Spleen (tissue), 13 donors: ENCODE measurements around the gene ALG6. TPM values are rescaled to one million over a fixed set of nuclear protein-coding genes. Genes with fewer than 3 reads are reported as not detected.

ENCODE experiments used
- DNase-seq: peaks from one replicate; pipeline ENCODE4 v3.0.0-alpha.2; 2020
- H3K27ac ChIP-seq, 8 donors: fragments of 200-600 bp; sonication (generic) in 7 of 8; 1 replicate in 4 of 8; 2 replicates in 4 of 8; pipeline versions ENCODE4 v1.5.0 to v1.8.0; 2016 to 2021; ENCODE audit warnings: inconsistent platforms in 4 of 8, mild to moderate bottlenecking in 4 of 8, moderate library complexity in 1 of 8
- H3K27me3 ChIP-seq, 7 donors: fragments of 200-600 bp; sonication (generic) in 6 of 7; replicated peaks in 1 of 7; 1 replicate in 4 of 7; 2 replicates in 3 of 7; pipeline versions ENCODE4 v1.5.0 to v1.8.0; 2016 to 2021; ENCODE audit warnings: inconsistent platforms in 3 of 7, mild to moderate bottlenecking in 1 of 7
- H3K36me3 ChIP-seq, 6 donors: fragments of 200-600 bp; sonication (generic) in 5 of 6; 1 replicate in 4 of 6; 2 replicates in 2 of 6; pipeline versions ENCODE4 v1.5.0 to v1.8.0; 2016 to 2021; ENCODE audit warnings: inconsistent platforms in 2 of 6
- H3K4me1 ChIP-seq, 6 donors: fragments of 200-600 bp; sonication (generic) in 5 of 6; 1 replicate in 3 of 6; 2 replicates in 3 of 6; pipeline versions ENCODE4 v1.5.0 to v1.8.0; 2016 to 2021; ENCODE audit warnings: inconsistent platforms in 3 of 6
- H3K4me3 ChIP-seq, 8 donors: fragments of 200-600 bp; sonication (generic) in 7 of 8; 1 replicate in 4 of 8; 2 replicates in 4 of 8; pipeline versions ENCODE4 v1.5.0 to v1.8.0; 2016 to 2021; ENCODE audit warnings: inconsistent platforms in 4 of 8, mild to moderate bottlenecking in 4 of 8, moderate library complexity in 2 of 8
- H3K9me3 ChIP-seq, 8 donors: fragments of 200-600 bp; sonication (generic) in 7 of 8; 1 replicate in 4 of 8; 2 replicates in 4 of 8; pipeline versions ENCODE4 v1.5.0 to v1.8.0; 2016 to 2021; ENCODE audit warnings: inconsistent platforms in 4 of 8
- POLR2A ChIP-seq, 3 donors: fragments of 450-650 bp; IDR thresholded peaks; one replicate each; pipeline ENCODE4 v1.5.1; 2017; ENCODE audit warnings: antibody characterized with exemption in 3 of 3, mild to moderate bottlenecking in 1 of 3
- POLR2AphosphoS5 ChIP-seq, 3 donors: sonication (generic); formaldehyde crosslinking; IDR thresholded peaks; one replicate each; pipeline ENCODE4 v1.5.1; 2017; ENCODE audit warnings: antibody characterized with exemption in 3 of 3
- WGBS, 5 donors: extraction: QIAGEN DNeasy Blood & Tissue Kit in 3 of 5; methylation state at CpG; one replicate each; pipeline versions ENCODE4 v1.1.5 to v1.1.7; 2013 to 2018; 5-methylcytosine and 5-hydroxymethylcytosine counted together
- intact Hi-C: fragments of 100-400 bp; cut with DNase I; formaldehyde crosslinking; loops from one replicate; pipeline ENCODE4 v1.15.0; 2023; ENCODE audit warnings: low total_unique reads
- long read RNA-seq, 2 donors: transcript quantifications; one replicate each; lab custom pipeline, GENCODE V29; 2026
- polyA plus RNA-seq, 3 donors: library from polyadenylated mRNA; stranded (reverse); fragments of 200-250 nt; gene quantifications; one replicate each; pipeline ENCODE4 v1.2.1, GENCODE V29; 2013
- total RNA-seq, 7 donors: library from RNA; depleted of rRNA in 3 of 7; stranded (reverse); fragments of >200 nt in 3 of 7; fragmentation: NEBNext Ultra II Directional in 4 of 7; extraction: Animal tissue kit (Norgen Biotek cat#: 25700) in 4 of 7; gene quantifications; one replicate each; pipeline versions ENCODE4 v1.1.0 to v1.2.1, GENCODE V29; 2016 to 2021
- TF ChIP-seq, protein P1 (sequence below), 11 experiments: fragments of 200-600 bp in 7 of 11; fragments of 450-650 bp in 4 of 11; sonication (generic) in 4 of 11; IDR thresholded peaks in 8 of 11; conservative IDR thresholded peaks in 3 of 11; 1 replicate in 7 of 11; 2 replicates in 4 of 11; pipeline versions ENCODE4 v1.4.0 to v1.8.0; 2016 to 2021; ENCODE audit warnings: antibody characterized with exemption in 11 of 11, inconsistent platforms in 4 of 11, mild to moderate bottlenecking in 1 of 11
- donor health status: healthy with polysubstance abuse.
- donor health status: DM: no; HTN: no; CAD: no; lungs with moderate emphysema.
- donor health status: DM: no; HTN: no; CAD: no.
- donor health status: Bipolar disorder and iron deficiency.
- donor health status: healthy.
- donor health status: DM: no; HTN: no; CAD: no.
- donor health status: DM: yes; HTN: yes; CAD: no.

Gene ALG6
- total RNA-seq (10 to 100 TPM; 14.5 to 21.9 (median 18.3) TPM), polyA plus RNA-seq (10 to 100 TPM; 17.8 to 29.4 (median 20.8) TPM)
- long read RNA-seq, donor 1, partial matches to known transcripts: 0 of 1 reads
- long read RNA-seq, donor 1, other reads (novel, unspliced or antisense): 0 of 1 reads
- long read RNA-seq, donor 2: 0 reads

DNA sequence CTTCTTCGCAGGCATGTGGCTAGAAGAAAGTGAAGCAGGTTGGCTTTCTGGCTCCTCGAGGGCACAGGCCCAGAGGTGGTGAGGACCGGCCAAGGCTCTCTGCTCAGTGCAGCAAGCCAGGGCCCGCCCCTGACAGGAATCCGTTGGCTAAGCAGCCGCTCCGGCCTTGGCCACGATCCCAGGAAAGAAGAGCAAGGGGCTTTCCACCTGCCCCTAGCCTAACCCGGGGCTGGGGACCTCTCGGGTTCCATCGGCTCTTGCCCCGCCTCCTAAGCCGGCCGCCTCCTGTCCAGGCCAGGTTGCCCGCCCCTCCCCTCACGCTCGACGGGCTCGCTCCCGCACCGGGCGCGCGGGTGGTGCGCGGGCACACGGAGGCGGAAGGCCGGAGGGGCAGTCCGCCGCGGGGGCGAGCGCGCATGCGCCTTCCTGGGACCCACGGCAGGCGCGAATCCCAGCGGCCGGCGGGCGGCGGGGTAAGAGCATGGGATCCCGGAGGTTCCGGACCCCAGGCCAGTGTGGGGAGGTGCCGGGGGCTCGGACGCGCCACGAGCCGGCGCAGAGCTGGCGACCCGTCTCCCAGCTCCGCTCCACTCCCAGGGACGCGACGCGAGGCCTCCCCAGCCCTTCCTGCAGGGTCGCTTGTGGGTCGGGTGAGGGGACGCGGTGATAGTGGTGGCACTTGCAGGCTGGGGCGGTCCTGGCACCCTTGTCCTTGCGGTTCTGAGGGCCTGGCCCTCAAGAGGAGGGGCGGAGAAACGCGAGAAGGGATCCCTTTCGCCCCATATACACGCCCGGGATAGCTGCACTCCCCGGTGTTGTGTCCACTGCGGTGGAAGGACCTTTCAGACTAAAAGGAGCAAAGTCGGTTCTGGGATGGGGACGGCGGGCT is at the start of gene ALG6:
TSS of gene ALG6 (plus strand) at position 413 of the 889 bp plus-strand sequence. CDS start 3,351 bp downstream, outside the sequence.
- WGBS, 5 donors: 1 to 2% (median 1%) methylated on average over 43 to 77 of the region's 77 CpGs
- intact Hi-C loops: no loop called here
- peak within 1 kb of the TSS; percentile 82 to 98 (median 86) for H3K4me3 ChIP-seq
- peaks cover 0 to 21% (median 16%) of the 10 kb centered on the region in 6 donors for H3K36me3 ChIP-seq
- TF ChIP-seq POLR2AphosphoS5 (IDR thresholded peaks at IDR 0.05) (peak; percentile 91 to 93 (median 93)), POLR2A (IDR thresholded peaks at IDR 0.05) (peak in 1 of 3 donors; percentile 73)
- TF ChIP-seq, protein P1, sequence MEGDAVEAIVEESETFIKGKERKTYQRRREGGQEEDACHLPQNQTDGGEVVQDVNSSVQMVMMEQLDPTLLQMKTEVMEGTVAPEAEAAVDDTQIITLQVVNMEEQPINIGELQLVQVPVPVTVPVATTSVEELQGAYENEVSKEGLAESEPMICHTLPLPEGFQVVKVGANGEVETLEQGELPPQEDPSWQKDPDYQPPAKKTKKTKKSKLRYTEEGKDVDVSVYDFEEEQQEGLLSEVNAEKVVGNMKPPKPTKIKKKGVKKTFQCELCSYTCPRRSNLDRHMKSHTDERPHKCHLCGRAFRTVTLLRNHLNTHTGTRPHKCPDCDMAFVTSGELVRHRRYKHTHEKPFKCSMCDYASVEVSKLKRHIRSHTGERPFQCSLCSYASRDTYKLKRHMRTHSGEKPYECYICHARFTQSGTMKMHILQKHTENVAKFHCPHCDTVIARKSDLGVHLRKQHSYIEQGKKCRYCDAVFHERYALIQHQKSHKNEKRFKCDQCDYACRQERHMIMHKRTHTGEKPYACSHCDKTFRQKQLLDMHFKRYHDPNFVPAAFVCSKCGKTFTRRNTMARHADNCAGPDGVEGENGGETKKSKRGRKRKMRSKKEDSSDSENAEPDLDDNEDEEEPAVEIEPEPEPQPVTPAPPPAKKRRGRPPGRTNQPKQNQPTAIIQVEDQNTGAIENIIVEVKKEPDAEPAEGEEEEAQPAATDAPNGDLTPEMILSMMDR (IDR thresholded peaks at IDR 0.05 in 8 of 11, conservative IDR thresholded peaks at IDR 0.05 in 3 of 11): peak in 6 of 11 experiments; percentile 6 to 36 (median 16)
- no peaks in the 10 kb centered on the region for H3K9me3 ChIP-seq
- H3K27ac ChIP-seq: peak within 1 kb of the TSS; percentile 80 to 93 (median 86)
- H3K27me3 ChIP-seq: no peaks in the 10 kb centered on the region
- peak; percentile 99 for DNase-seq
- peaks cover 5 to 26% (median 18%) of the 10 kb centered on the region in 6 donors for H3K4me1 ChIP-seq

DNA sequence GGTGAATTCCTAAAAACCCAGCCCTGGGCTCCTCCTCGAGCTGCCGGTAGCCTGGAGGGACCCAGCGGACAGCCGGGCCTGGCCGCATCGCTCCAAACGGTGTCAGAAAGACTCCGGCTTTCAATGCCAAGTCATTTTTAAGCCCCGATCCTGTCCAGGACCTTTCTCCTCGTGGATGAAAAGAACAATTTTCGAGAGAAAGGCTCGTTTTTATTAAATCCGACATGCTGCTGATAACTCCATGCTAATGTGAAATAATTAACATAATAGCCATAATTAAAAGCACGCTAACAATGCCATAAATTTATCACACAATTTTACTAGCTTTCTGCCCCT is 49.6 kb upstream of the ALG6 start:
- peaks cover 4 to 62% (median 49%) of the 10 kb centered on the region in 6 donors for H3K4me1 ChIP-seq
- peaks cover 0 to 35% (median 0%) of the 10 kb centered on the region in 8 donors for H3K9me3 ChIP-seq
- peaks cover 27 to 98% (median 93%) of the 10 kb centered on the region in 7 donors for H3K27me3 ChIP-seq
- intact Hi-C loops: no loop called here
- no peak overlapping the region for H3K27ac ChIP-seq
- no peaks in the 10 kb centered on the region for H3K36me3 ChIP-seq
- TF ChIP-seq, protein P1 (IDR thresholded peaks at IDR 0.05 in 8 of 11, conservative IDR thresholded peaks at IDR 0.05 in 3 of 11): no peak
- TF ChIP-seq POLR2AphosphoS5 (IDR thresholded peaks at IDR 0.05) (no peak), POLR2A (IDR thresholded peaks at IDR 0.05) (no peak)
- DNase-seq: no peak
- peak overlapping the region in 6 of 8 donors; percentile 43 to 70 (median 50) for H3K4me3 ChIP-seq
- 6 to 12% (median 9%) methylated on average over 14 of the region's 14 CpGs for WGBS, 5 donors

DNA sequence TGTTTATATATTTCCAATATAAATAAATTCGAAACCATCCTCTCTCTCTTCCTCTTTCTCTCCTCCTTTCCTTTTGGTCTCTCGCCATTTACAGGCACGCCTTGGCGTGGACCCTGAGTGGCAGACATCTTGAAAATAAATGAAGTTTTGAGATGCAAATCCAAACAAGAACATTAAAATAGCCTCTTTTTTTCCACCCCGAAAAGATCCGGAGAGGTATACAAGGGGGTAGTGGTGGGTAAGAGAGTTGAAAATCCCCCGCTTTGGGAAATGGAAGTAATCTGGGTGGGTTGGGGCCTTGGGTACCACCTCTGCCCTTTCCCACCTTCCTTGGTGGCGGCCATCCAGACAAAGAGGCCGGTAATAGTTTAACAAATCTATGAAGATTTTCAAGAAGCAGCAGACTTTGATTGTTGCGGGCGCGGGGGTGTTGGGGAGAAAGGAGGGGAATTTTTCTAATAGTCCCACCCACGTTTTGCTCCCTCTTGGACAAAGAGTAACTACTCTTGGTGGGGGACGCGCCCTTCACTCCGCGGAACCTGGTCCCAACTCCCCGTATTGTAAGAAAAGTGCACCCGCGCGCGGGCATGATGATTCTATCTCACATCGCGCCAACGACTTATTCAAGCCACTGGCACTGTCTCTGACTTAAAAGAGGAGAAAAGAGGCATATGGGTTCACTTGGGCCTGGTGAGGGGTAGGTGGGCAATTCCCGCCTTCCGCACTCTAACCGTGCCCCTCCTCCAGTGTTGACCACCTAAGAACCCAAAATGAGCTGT is 49.0 kb upstream of the ALG6 start:
- H3K4me3 ChIP-seq: peak overlapping the region in 1 of 8 donors; percentile 70
- peaks cover 7 to 68% (median 54%) of the 10 kb centered on the region in 6 donors for H3K4me1 ChIP-seq
- TF ChIP-seq, protein P1 (IDR thresholded peaks at IDR 0.05 in 8 of 11, conservative IDR thresholded peaks at IDR 0.05 in 3 of 11): no peak
- TF ChIP-seq POLR2A (IDR thresholded peaks at IDR 0.05): no peak
- peaks cover 29 to 99% (median 96%) of the 10 kb centered on the region in 7 donors for H3K27me3 ChIP-seq
- no peaks in the 10 kb centered on the region for H3K36me3 ChIP-seq
- WGBS, 5 donors: 18 to 26% (median 22%) methylated on average over 28 of the region's 28 CpGs
- DNase-seq: no peak
- peaks cover 0 to 38% (median 0%) of the 10 kb centered on the region in 8 donors for H3K9me3 ChIP-seq
- H3K27ac ChIP-seq: no peak overlapping the region
- intact Hi-C loops: no loop called here
